ENCODE results near the gene BYSL. TPM values are rescaled to one million over a fixed set of nuclear protein-coding genes. Genes with fewer than 3 reads are reported as not detected.

Gene BYSL
- total and polyA plus RNA-seq, 9 of the 15 experiments (the other 6 are each of a cell fraction or from before 2014, with no cell fraction given), result 22.2 to 92.3 (median 53.4) TPM

DNA sequence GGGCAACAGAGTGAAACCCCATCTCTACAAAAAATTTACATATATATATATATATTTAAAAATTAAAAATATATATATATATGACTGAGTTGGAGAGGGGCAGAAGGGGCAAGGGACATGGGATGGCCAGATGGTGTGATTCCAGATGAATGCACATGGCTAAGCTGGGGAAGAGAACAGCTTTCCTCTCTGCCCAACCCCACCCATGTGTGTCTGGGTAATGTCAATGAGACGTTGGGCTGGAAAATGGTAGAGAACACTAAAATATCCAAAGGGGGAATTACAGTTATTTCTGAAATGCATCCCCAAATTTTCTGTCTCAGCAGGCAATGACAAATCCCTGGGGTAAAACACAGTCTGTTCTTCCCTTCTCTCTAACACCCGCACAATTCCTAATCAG is 51.5 kb downstream of the BYSL start (continued):
- TF ChIP-seq, protein P1, sequence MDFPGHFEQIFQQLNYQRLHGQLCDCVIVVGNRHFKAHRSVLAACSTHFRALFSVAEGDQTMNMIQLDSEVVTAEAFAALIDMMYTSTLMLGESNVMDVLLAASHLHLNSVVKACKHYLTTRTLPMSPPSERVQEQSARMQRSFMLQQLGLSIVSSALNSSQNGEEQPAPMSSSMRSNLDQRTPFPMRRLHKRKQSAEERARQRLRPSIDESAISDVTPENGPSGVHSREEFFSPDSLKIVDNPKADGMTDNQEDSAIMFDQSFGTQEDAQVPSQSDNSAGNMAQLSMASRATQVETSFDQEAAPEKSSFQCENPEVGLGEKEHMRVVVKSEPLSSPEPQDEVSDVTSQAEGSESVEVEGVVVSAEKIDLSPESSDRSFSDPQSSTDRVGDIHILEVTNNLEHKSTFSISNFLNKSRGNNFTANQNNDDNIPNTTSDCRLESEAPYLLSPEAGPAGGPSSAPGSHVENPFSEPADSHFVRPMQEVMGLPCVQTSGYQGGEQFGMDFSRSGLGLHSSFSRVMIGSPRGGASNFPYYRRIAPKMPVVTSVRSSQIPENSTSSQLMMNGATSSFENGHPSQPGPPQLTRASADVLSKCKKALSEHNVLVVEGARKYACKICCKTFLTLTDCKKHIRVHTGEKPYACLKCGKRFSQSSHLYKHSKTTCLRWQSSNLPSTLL (IDR thresholded peaks at IDR 0.05), result no peak

DNA sequence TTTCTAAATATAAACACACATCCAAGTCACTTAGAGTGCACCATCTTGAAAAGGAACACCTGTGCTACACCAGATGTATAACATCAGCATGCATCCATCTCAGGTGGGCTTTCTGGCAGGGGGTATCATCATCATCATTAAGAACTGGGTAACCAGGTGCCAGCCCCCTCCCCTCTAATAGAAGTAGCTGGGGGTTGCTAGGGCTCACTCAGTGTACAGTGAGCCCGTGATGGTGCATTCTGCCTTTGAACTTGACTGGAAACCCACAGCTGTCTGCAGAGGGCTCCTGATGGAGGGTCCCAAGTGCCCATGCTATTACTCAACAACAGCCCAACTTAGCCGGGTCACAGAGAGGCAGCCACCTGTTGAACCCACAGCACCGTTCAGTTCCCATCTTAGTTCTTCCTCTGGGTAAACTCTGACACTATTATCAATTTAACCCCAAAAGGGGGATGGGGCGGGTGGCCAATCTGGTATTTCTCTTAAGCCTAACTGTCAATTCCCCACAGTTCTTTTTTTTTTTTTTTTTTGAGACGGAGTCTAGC is 53.1 kb downstream of the BYSL start:
- BruUV-seq (replicated peaks), result no TSS peak
- Histone ChIP-seq H2AFZ (ENCODE audit: low read depth, low read length) (no peak overlapping the region), H3K9me3 (replicated peaks; ENCODE audit: control insufficient read depth, insufficient read depth, low read depth, low read length) (no peaks in the 10 kb centered on the region), H3K36me3 (ENCODE audit: control insufficient read depth, insufficient read depth, low read length) (no peaks in the 10 kb centered on the region), H3K4me3 (no peak overlapping the region), H3K27me3 (ENCODE audit: control insufficient read depth in 2 of 2, insufficient read depth in 2 of 2, low read length in 2 of 2) (no peaks in the 10 kb centered on the region), H3K9ac (ENCODE audit: insufficient read depth in 1 of 2, low read depth in 2 of 2, low read length in 2 of 2) (no peak overlapping the region), H4K20me1 (replicated peaks; ENCODE audit: control insufficient read depth, insufficient read depth, low read length) (no peaks in the 10 kb centered on the region), H3K4me1 (replicated peaks in 1 of 2; ENCODE audit: control insufficient read depth in 2 of 2, insufficient read depth in 2 of 2, low read length in 2 of 2) (peaks cover 5 to 14% of the 10 kb centered on the region in 2 experiments; a peak in 4 of 5 replicates), H3K9me1 (ENCODE audit: control insufficient read depth, insufficient read depth, low read length) (no peaks in the 10 kb centered on the region), H3K79me2 (ENCODE audit: control insufficient read depth, insufficient read depth, low read length) (no peaks in the 10 kb centered on the region), H3K4me2 (ENCODE audit: insufficient read depth, low read length) (no peak overlapping the region), H3K27ac (ENCODE audit: extremely low read depth, low read depth, low read length) (no peak overlapping the region)
- ChIA-PET CTCF (ENCODE audit: low intra/inter-chr PET ratio) (no interaction called here), POLR2A (interaction anchor here (1.1 to 1.4 kb wide), 3 partner anchors 11 to 59 kb away, joined by 3 to 4 read pairs (median 3); no protein-coding TSS in a partner anchor)
- no peak for DNase-seq (ENCODE audit: extremely low read depth in 1 of 4, low spot score in 3 of 4)
- intact Hi-C loops (cut with micrococcal nuclease) (no loop called here), in situ Hi-C loops (cut with MboI) (no loop called here)
- FAIRE-seq, result no peak
- no peak for ATAC-seq
- WGBS (ENCODE audit: insufficient coverage, low coverage, missing lambda C conversion rate), result 61% methylated on average over 4 of the region's 5 CpGs
- TF ChIP-seq ZNF354B (CRISPR knock-in tag; IDR thresholded peaks at IDR 0.05) (no peak), SRSF7 (optimal IDR thresholded peaks at IDR 0.05; ENCODE audit: low read depth, low read length) (no peak), MYNN (IDR thresholded peaks at IDR 0.05) (no peak), MYNN (CRISPR knock-in tag; IDR thresholded peaks at IDR 0.05) (no peak), ZC3H8 (IDR thresholded peaks at IDR 0.05) (no peak), THRAP3 (IDR thresholded peaks at IDR 0.05; ENCODE audit: borderline replicate concordance) (no peak), SIN3B (IDR thresholded peaks at IDR 0.05; ENCODE audit: low read depth) (no peak), RFX5 (IDR thresholded peaks at IDR 0.05; ENCODE audit: low read depth, low read length) (no peak), FOXK1 (CRISPR knock-in tag; IDR thresholded peaks at IDR 0.05; ENCODE audit: borderline replicate concordance) (no peak), MIER1 (IDR thresholded peaks at IDR 0.05; ENCODE audit: low read depth) (no peak), SMAD3 (CRISPR knock-in tag; conservative IDR thresholded peaks at IDR 0.05) (no peak), ZEB2 (IDR thresholded peaks at IDR 0.05) (no peak), NONO (IDR thresholded peaks at IDR 0.05; ENCODE audit: low read depth in 2 of 2, low read length in 1 of 2) (no peak), STAG1 (CRISPR knock-in tag; IDR thresholded peaks at IDR 0.05; ENCODE audit: borderline replicate concordance) (no peak), ZNF217 (CRISPR knock-in tag; IDR thresholded peaks at IDR 0.05) (no peak), ZBTB7A (IDR thresholded peaks at IDR 0.05; ENCODE audit: borderline replicate concordance, control insufficient read depth, low read depth, low read length) (no peak)
- TF ChIP-seq, protein P2, sequence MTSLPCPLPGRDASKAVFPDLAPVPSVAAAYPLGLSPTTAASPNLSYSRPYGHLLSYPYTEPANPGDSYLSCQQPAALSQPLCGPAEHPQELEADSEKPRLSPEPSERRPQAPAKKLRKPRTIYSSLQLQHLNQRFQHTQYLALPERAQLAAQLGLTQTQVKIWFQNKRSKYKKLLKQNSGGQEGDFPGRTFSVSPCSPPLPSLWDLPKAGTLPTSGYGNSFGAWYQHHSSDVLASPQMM (CRISPR knock-in tag; IDR thresholded peaks at IDR 0.05), result no peak
- TF ChIP-seq, protein P3, sequence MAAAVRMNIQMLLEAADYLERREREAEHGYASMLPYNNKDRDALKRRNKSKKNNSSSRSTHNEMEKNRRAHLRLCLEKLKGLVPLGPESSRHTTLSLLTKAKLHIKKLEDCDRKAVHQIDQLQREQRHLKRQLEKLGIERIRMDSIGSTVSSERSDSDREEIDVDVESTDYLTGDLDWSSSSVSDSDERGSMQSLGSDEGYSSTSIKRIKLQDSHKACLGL (CRISPR knock-in tag; IDR thresholded peaks at IDR 0.05; ENCODE audit: borderline replicate concordance, poor library complexity, severe bottlenecking), result no peak
- TF ChIP-seq, protein P4, sequence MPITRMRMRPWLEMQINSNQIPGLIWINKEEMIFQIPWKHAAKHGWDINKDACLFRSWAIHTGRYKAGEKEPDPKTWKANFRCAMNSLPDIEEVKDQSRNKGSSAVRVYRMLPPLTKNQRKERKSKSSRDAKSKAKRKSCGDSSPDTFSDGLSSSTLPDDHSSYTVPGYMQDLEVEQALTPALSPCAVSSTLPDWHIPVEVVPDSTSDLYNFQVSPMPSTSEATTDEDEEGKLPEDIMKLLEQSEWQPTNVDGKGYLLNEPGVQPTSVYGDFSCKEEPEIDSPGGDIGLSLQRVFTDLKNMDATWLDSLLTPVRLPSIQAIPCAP (CRISPR knock-in tag; IDR thresholded peaks at IDR 0.05; ENCODE audit: borderline replicate concordance), result no peak
